Fibroblast of villous mesenchyme (primary cell): ENCODE measurements around the gene RNF151. TPM values are rescaled to one million over a fixed set of nuclear protein-coding genes. Genes with fewer than 3 reads are reported as not detected.

Source experiments
- DNase-seq: peaks from one replicate; pipeline ENCODE4 v3.0.0-alpha.2; 2010; ENCODE audit warnings: low read depth
- H3K4me3 ChIP-seq: 2 replicates; pipeline ENCODE4 v1.5.1; 2011; ENCODE audit warnings: low read depth, mild to moderate bottlenecking, low read length
- total RNA-seq: library from RNA; depleted of rRNA; stranded (reverse); fragments of >200 nt; gene quantifications from 2 replicates; pipeline ENCODE4 v1.2.3, GENCODE V29; 2012
- TF ChIP-seq, protein P1 (sequence below): IDR thresholded peaks from 2 replicates; pipeline ENCODE4 v1.5.1; 2012; ENCODE audit warnings: low read depth, mild to moderate bottlenecking, low read length; ENCODE audit not compliant: insufficient read depth

RNF151 gene
- total RNA-seq, 1 donor = not detected

DNA sequence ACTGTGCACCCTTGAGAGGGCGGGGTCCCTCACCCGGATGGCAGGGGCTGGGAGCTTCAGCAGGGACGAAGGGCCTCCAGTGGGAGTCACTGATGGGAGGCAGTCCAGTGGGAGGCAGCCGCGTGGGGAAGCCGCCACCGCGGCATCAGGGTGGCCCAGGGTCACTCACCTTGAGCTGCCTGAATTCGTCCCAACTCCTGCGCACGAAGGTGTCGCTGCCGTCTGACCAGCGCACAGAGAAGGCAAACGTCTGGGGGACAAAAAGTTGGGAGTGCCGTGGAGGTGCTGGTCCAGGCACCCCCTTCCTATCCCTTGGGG lies 14.1 kb downstream of the RNF151 start:
- TF ChIP-seq, protein P1, sequence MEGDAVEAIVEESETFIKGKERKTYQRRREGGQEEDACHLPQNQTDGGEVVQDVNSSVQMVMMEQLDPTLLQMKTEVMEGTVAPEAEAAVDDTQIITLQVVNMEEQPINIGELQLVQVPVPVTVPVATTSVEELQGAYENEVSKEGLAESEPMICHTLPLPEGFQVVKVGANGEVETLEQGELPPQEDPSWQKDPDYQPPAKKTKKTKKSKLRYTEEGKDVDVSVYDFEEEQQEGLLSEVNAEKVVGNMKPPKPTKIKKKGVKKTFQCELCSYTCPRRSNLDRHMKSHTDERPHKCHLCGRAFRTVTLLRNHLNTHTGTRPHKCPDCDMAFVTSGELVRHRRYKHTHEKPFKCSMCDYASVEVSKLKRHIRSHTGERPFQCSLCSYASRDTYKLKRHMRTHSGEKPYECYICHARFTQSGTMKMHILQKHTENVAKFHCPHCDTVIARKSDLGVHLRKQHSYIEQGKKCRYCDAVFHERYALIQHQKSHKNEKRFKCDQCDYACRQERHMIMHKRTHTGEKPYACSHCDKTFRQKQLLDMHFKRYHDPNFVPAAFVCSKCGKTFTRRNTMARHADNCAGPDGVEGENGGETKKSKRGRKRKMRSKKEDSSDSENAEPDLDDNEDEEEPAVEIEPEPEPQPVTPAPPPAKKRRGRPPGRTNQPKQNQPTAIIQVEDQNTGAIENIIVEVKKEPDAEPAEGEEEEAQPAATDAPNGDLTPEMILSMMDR = no peak
- no peak for DNase-seq
- no peak overlapping the region for H3K4me3 ChIP-seq

DNA sequence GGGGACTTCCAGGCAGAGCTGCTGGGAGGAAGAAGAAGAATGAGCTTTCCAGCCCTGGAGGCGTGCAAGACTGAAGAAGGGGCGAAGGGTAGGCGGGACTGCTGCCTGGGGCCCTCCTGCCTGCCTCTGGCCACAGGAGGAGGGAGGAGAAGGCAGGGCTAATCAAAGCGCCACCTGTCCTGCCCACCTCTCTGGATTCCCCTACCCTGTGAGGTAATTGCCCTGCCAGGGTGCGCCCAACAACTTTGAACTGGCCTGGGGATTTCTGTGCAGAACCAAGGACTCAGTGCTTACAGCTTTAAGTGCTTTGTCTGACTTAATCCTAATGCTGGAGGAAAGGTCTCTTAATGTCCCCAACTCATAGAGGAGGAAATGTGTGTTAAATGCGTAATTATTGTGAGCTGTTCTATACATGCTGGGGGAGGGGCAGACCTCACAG lies 14.8 kb downstream of the RNF151 start, which contains the start of gene NOXO1:
Gene NOXO1, minus strand, starts transcription at position 72 of the 439 bp plus-strand sequence. CDS start 290 bp downstream, outside the sequence.
- TF ChIP-seq, protein P1 = no peak
- H3K4me3 ChIP-seq = no peak within 1 kb of the TSS
- no peak for DNase-seq

- H3K4me3 ChIP-seq = no peak overlapping the region
- TF ChIP-seq, protein P1 = no peak
- DNase-seq = no peak
These were observed 15.4 kb downstream of the RNF151 start for GRCh38 chr16:1982013-1982433.

DNA sequence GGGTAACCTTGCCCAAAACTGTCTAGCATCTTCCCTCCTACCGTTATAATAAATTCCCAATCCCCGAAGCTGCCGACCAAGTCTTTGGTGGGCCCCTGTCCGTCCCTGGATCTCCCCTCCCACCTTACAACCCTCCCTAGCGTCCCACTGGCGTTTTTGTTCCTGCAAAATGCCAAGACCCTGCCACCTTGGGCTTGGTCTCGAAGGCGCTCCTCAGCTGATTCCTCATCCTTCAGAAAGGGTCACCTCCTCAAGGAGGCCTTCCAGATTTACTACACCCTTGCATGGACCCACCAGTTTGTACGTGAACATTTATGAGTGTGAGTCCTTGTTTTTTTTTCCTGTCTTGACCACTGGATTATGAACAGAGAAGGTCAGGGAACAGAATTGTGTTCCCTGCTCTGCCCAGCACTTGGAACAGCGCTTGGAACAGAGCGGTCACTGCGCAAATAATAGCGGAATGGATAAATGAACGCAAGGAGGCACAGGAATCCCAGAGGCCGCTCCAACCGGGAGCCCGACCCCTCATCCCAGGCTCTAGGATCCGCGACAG lies 16.4 kb downstream of the RNF151 start:
- peak overlapping the region; percentile 65 for H3K4me3 ChIP-seq
- no peak for DNase-seq
- TF ChIP-seq, protein P1 = peak; percentile 40

- TF ChIP-seq, protein P1 = peak; percentile 31
- peak within 1 kb of the TSS; percentile 75 for H3K4me3 ChIP-seq
- DNase-seq = peak; percentile 96
These were observed 17.1 kb downstream of the RNF151 start, which contains the start of gene GFER for GRCh38 chr16:1983544-1984346. GFER (plus strand) TSS chr16:1984193; CDS start chr16:1984219, 26 bp downstream.

DNA sequence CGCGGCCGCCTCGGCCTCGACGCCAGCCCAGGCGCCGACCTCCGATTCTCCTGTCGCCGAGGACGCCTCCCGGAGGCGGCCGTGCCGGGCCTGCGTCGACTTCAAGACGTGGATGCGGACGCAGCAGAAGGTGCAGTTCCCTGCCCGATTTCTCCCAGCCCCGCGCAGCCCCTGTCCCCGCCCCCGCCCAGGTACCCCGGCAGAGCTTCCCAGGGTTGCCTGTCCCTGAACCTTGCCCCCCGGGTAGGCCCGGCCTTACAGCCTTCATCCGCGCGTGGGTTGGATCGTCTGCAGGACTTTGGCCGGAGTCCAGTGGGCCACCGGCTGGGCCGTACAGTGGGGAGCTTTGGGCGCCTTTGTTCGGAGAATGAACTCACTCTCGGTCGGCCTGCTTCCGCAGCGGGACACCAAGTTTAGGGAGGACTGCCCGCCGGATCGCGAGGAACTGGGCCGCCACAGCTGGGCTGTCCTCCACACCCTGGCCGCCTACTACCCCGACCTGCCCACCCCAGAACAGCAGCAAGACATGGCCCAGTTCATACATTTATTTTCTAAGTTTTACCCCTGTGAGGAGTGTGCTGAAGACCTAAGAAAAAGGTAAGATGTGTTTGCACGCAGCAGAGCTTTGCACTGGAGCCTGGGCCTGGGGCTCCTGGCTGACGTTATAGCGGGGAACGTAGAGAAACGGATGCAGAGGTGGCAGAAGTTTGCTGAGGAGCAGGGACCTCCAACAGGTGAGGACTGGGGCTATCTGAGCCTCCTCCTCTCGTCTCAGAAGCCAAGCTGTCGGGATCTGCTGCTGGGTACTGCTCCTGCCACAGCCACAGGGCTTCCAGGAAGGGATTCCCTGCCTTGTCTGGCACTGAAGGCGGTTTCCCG lies 17.9 kb downstream of the RNF151 start:
- TF ChIP-seq, protein P1 = no peak
- peak overlapping the region; percentile 75 for H3K4me3 ChIP-seq
- no peak for DNase-seq
